ENCODE data around the gene ZNF578.
A peak's percentile ranks its signal among the peaks of the same experiment; 100 is the strongest.
"Not testable (repeated sequence)": the region's sequence is repeated elsewhere in the genome, so short reads cannot be mapped to it uniquely, and the experiment has no call there.

ZNF578 gene

GRCh38 chr19:52541608-52542007 lies 88.3 kb downstream of the ZNF578 start:
- Histone ChIP-seq H3K4me3 (ENCODE audit: low read length, poor library complexity, severe bottlenecking) (no peak overlapping the region), H3K4me2 (ENCODE audit: low read depth, low read length, poor library complexity, severe bottlenecking) (no peak overlapping the region), H3K9ac (ENCODE audit: low read depth, low read length, poor library complexity, severe bottlenecking) (no peak overlapping the region), H3K36me3 (ENCODE audit: insufficient read depth, low read length) (peaks cover 16% of the 10 kb centered on the region), H3K4me1 (ENCODE audit: insufficient read depth, low read length, poor library complexity, severe bottlenecking) (peaks cover 19% of the 10 kb centered on the region), H3K79me2 (ENCODE audit: insufficient read depth, low read length) (peaks cover 30% of the 10 kb centered on the region), H3K27me3 (ENCODE audit: insufficient read depth, low read length, poor library complexity, severe bottlenecking) (no peaks in the 10 kb centered on the region), H2AFZ (ENCODE audit: low read length) (no peak overlapping the region), H3F3A (ENCODE audit: low read depth) (no peaks in the 10 kb centered on the region), H4K20me1 (ENCODE audit: insufficient read depth, low read length, poor library complexity, severe bottlenecking) (peaks cover 6% of the 10 kb centered on the region), H3K9me2 (replicated peaks; ENCODE audit: low read depth, low read length) (no peaks in the 10 kb centered on the region), H3K9me3 (ENCODE audit: insufficient read depth, low read depth, low read length) (no peaks in the 10 kb centered on the region)
- TF ChIP-seq CTCF (conservative IDR thresholded peaks at IDR 0.05; ENCODE audit: low read length) (0 out of 2 replicates have a peak, but pooled peaks have one; percentile 12), EZH2phosphoT487 (IDR thresholded peaks at IDR 0.05; ENCODE audit: borderline replicate concordance) (no peak)

GRCh38 chr19:52542541-52542940 lies 89.2 kb downstream of the ZNF578 start:
- H3F3A ChIP-seq (ENCODE audit: low read depth); H3K9me2 ChIP-seq (replicated peaks; ENCODE audit: low read depth, low read length); H3K9me3 ChIP-seq (ENCODE audit: insufficient read depth, low read depth, low read length); H3K9ac ChIP-seq (ENCODE audit: low read depth, low read length, poor library complexity, severe bottlenecking); H2AFZ ChIP-seq (ENCODE audit: low read length); H3K27me3 ChIP-seq (ENCODE audit: insufficient read depth, low read length, poor library complexity, severe bottlenecking); H4K20me1 ChIP-seq (ENCODE audit: insufficient read depth, low read length, poor library complexity, severe bottlenecking): not testable (repeated sequence)
- H3K36me3 ChIP-seq (ENCODE audit: insufficient read depth, low read length), result peaks cover 16% of the 10 kb centered on the region
- peak overlapping the region; percentile 59 for H3K4me2 ChIP-seq (ENCODE audit: low read depth, low read length, poor library complexity, severe bottlenecking)
- peak overlapping the region; percentile 34 for H3K4me3 ChIP-seq (ENCODE audit: low read length, poor library complexity, severe bottlenecking)
- peaks cover 13% of the 10 kb centered on the region for H3K4me1 ChIP-seq (ENCODE audit: insufficient read depth, low read length, poor library complexity, severe bottlenecking)
- H3K79me2 ChIP-seq (ENCODE audit: insufficient read depth, low read length), result peaks cover 21% of the 10 kb centered on the region

- TF ChIP-seq EZH2phosphoT487 (IDR thresholded peaks at IDR 0.05; ENCODE audit: borderline replicate concordance) (no peak), CTCF (conservative IDR thresholded peaks at IDR 0.05; ENCODE audit: low read length) (no peak)
- peaks cover 17% of the 10 kb centered on the region for H3K36me3 ChIP-seq (ENCODE audit: insufficient read depth, low read length)
- peak overlapping the region; percentile 26 for H3K9ac ChIP-seq (ENCODE audit: low read depth, low read length, poor library complexity, severe bottlenecking)
- no peaks in the 10 kb centered on the region for H3F3A ChIP-seq (ENCODE audit: low read depth)
- H3K4me3 ChIP-seq (ENCODE audit: low read length, poor library complexity, severe bottlenecking), result peak overlapping the region; percentile 34
- H3K9me2 ChIP-seq (replicated peaks; ENCODE audit: low read depth, low read length), result no peaks in the 10 kb centered on the region
- no peaks in the 10 kb centered on the region for H3K27me3 ChIP-seq (ENCODE audit: insufficient read depth, low read length, poor library complexity, severe bottlenecking)
- H2AFZ ChIP-seq (ENCODE audit: low read length), result no peak overlapping the region
- H3K9me3 ChIP-seq (ENCODE audit: insufficient read depth, low read depth, low read length), result no peaks in the 10 kb centered on the region
- no peaks in the 10 kb centered on the region for H4K20me1 ChIP-seq (ENCODE audit: insufficient read depth, low read length, poor library complexity, severe bottlenecking)
- peaks cover 13% of the 10 kb centered on the region for H3K4me1 ChIP-seq (ENCODE audit: insufficient read depth, low read length, poor library complexity, severe bottlenecking)
- peaks cover 18% of the 10 kb centered on the region for H3K79me2 ChIP-seq (ENCODE audit: insufficient read depth, low read length)
- peak overlapping the region; percentile 59 for H3K4me2 ChIP-seq (ENCODE audit: low read depth, low read length, poor library complexity, severe bottlenecking)
Observed at GRCh38 chr19:52542984-52543664, 89.8 kb downstream of the ZNF578 start.

Measured in Loucy (cell line).